ENCODE measurements around the gene ADGRA1.

DNA sequence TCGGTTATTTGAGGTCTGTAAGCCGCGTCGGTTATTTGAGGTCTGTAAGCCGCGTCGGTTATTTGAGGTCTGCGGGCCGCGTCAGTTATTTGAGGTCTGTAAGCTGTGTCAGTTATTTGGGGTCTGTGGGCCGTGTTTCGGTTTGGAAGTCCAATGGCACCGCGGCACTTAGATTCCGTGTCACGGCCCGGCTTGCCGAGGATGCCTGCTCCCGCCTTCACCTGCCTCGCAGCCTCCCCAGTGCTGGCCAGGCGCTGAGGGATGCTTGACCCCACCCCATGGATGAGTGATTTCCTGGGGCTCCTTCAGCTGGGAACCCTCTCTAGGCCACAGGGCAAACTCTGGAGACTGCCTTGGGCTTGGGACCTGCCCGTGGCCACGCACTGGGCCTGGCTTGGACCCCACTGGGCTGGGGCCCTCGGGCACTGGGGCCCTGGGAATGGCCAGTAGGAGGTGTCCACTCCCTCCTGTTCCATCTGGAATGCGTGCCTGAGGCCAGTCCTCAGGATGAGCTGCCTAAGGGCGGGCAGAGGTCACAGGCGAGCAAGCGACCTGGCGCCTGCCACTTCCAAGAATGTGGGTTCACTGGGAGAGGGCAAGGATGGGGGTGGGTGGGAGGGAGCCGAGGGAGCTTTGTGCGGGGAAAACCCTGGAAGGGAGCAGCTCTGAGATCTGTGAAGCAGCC is 25.6 kb downstream of the ADGRA1 start:
- TF ChIP-seq, protein P1, sequence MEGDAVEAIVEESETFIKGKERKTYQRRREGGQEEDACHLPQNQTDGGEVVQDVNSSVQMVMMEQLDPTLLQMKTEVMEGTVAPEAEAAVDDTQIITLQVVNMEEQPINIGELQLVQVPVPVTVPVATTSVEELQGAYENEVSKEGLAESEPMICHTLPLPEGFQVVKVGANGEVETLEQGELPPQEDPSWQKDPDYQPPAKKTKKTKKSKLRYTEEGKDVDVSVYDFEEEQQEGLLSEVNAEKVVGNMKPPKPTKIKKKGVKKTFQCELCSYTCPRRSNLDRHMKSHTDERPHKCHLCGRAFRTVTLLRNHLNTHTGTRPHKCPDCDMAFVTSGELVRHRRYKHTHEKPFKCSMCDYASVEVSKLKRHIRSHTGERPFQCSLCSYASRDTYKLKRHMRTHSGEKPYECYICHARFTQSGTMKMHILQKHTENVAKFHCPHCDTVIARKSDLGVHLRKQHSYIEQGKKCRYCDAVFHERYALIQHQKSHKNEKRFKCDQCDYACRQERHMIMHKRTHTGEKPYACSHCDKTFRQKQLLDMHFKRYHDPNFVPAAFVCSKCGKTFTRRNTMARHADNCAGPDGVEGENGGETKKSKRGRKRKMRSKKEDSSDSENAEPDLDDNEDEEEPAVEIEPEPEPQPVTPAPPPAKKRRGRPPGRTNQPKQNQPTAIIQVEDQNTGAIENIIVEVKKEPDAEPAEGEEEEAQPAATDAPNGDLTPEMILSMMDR (conservative IDR thresholded peaks at IDR 0.05; ENCODE audit: low read length) = no peak
- no peak for TF ChIP-seq EZH2phosphoT487 (IDR thresholded peaks at IDR 0.05; ENCODE audit: borderline replicate concordance)
